IMR-90 (cell line): ENCODE results near the gene HSD17B11. TPM values are rescaled to one million over a fixed set of nuclear protein-coding genes. Genes with fewer than 3 reads are reported as not detected.

Experiments
- ATAC-seq: fragments of 200-7000 bp; cut with Tn5 transposase; 2 replicates; pipeline ENCODE4 v1.9.1; 2020; ENCODE audit warnings: low read depth, mild to moderate bottlenecking, moderate library complexity
- BruUV-seq: library from RNA; stranded (reverse); fragments of 400-500 nt; replicated peaks from 2 replicates; lab custom pipeline; 2021; lab: Mats Ljungman, UMichigan
- CTCF ChIA-PET: fragments of 300-600 bp; formaldehyde crosslinking; extraction: SDS; loops from one replicate; lab custom pipeline; 2021; ENCODE audit warnings: antibody characterized with exemption; lab: Yijun Ruan, JAX
- POLR2A ChIA-PET: fragments of 300-600 bp; sonication (Branson Sonifier 250); formaldehyde crosslinking; loops from one replicate; lab custom pipeline; 2022; ENCODE audit warnings: antibody characterized with exemption; ENCODE audit not compliant: unreplicated experiment; lab: Charles Lee
- DNase-seq: peaks from one replicate; pipeline ENCODE4 v3.0.0; 2013
- H2AFZ ChIP-seq: replicated peaks from 2 replicates; pipeline ENCODE3; 2013; ENCODE audit warnings: low read length, mild to moderate bottlenecking; ENCODE audit not compliant: poor library complexity
- H2AK5ac ChIP-seq: 2 replicates; pipeline ENCODE4 v1.6.1; 2013; ENCODE audit warnings: low read depth, low read length, inconsistent platforms
- H2AK9ac ChIP-seq: replicated peaks from 2 replicates; pipeline ENCODE3; 2013; ENCODE audit warnings: mild to moderate bottlenecking, low read depth, low read length, moderate library complexity; ENCODE audit not compliant: poor library complexity
- H2BK120ac ChIP-seq: 2 replicates; pipeline ENCODE4 v1.6.1; 2013; ENCODE audit warnings: low read depth, low read length, inconsistent platforms
- H2BK15ac ChIP-seq: 3 replicates; pipeline ENCODE4 v1.6.1; 2013; ENCODE audit warnings: low read depth, low read length, inconsistent platforms
- H2BK20ac ChIP-seq: 2 replicates; pipeline ENCODE4 v1.6.1; 2013; ENCODE audit warnings: low read depth, mild to moderate bottlenecking, inconsistent platforms, low read length, moderate library complexity
- H2BK5ac ChIP-seq: 2 replicates; pipeline ENCODE4 v1.6.1; 2013; ENCODE audit warnings: mild to moderate bottlenecking, low read depth, low read length, inconsistent platforms; ENCODE audit not compliant: poor library complexity, severe bottlenecking
- H3K14ac ChIP-seq: replicated peaks from 2 replicates; pipeline ENCODE4 v1.6.1; 2013; ENCODE audit warnings: low read depth, low read length, inconsistent platforms
- H3K18ac ChIP-seq: 2 replicates; pipeline ENCODE4 v1.6.1; 2013; ENCODE audit warnings: low read depth, low read length, control low read depth
- H3K23ac ChIP-seq: 2 replicates; pipeline ENCODE4 v1.6.1; 2013; ENCODE audit warnings: low read depth, low read length, inconsistent platforms
- H3K27ac ChIP-seq: 2 replicates; pipeline ENCODE4 v1.5.1; 2013; ENCODE audit warnings: mild to moderate bottlenecking, control low read depth, low read length; ENCODE audit not compliant: insufficient read depth
- H3K27me3 ChIP-seq: 2 replicates; pipeline ENCODE4 v1.6.1; 2013; ENCODE audit warnings: low read length; ENCODE audit not compliant: control insufficient read depth, insufficient read depth
- H3K36me3 ChIP-seq: 2 replicates; pipeline ENCODE4 v1.6.1; 2013; ENCODE audit warnings: low read length, mixed read lengths; ENCODE audit not compliant: control insufficient read depth, insufficient read depth
- H3K4ac ChIP-seq: 2 replicates; pipeline ENCODE4 v1.6.1; 2013; ENCODE audit warnings: low read depth, low read length, inconsistent platforms
- H3K4me1 ChIP-seq: 2 replicates; pipeline ENCODE4 v1.6.1; 2013; ENCODE audit warnings: low read length, mixed read lengths; ENCODE audit not compliant: control insufficient read depth, insufficient read depth
- H3K4me2 ChIP-seq: 2 replicates; pipeline ENCODE4 v1.6.1; 2013; ENCODE audit warnings: low read depth, mild to moderate bottlenecking, control low read depth, low read length, moderate library complexity
- H3K4me3 ChIP-seq: 2 replicates; pipeline ENCODE4 v1.5.1; 2013; ENCODE audit warnings: low read depth, mild to moderate bottlenecking, control low read depth, low read length, moderate library complexity; ENCODE audit not compliant: insufficient read depth
- H3K56ac ChIP-seq: 2 replicates; pipeline ENCODE4 v1.6.1; 2013; ENCODE audit warnings: low read length, inconsistent platforms; ENCODE audit not compliant: insufficient read depth; ENCODE audit errors: extremely low read depth
- H3K79me1 ChIP-seq, 2 experiments: 2 replicates each; pipeline ENCODE4 v1.6.1; 2013; ENCODE audit warnings: low read length in 2 of 2, inconsistent platforms in 1 of 2, low read depth in 1 of 2
- H3K9ac ChIP-seq: 2 replicates; pipeline ENCODE4 v1.6.1; 2013; ENCODE audit warnings: low read depth, low read length, control low read depth
- H3K9me1 ChIP-seq: 2 replicates; pipeline ENCODE4 v1.6.1; 2013; ENCODE audit warnings: low read length, inconsistent platforms; ENCODE audit not compliant: insufficient read depth
- H3K9me3 ChIP-seq: 2 replicates; pipeline ENCODE4 v1.6.1; 2013; ENCODE audit warnings: low read length; ENCODE audit not compliant: control insufficient read depth, insufficient read depth
- H4K20me1 ChIP-seq: 2 replicates; pipeline ENCODE4 v1.6.1; 2013; ENCODE audit warnings: low read length, inconsistent platforms; ENCODE audit not compliant: insufficient read depth
- H4K5ac ChIP-seq: 2 replicates; pipeline ENCODE4 v1.6.1; 2013; ENCODE audit warnings: mild to moderate bottlenecking, low read depth, low read length, control low read depth
- H4K8ac ChIP-seq, 2 experiments: 2 replicates each; pipeline ENCODE4 v1.6.1; 2013; ENCODE audit warnings: low read depth in 2 of 2, low read length in 2 of 2, control low read depth in 1 of 2, inconsistent platforms in 1 of 2
- H4K91ac ChIP-seq: 2 replicates; pipeline ENCODE4 v1.6.1; 2013; ENCODE audit warnings: low read depth, low read length, inconsistent platforms; ENCODE audit not compliant: insufficient read depth
- CTCF ChIP-seq: conservative IDR thresholded peaks from 2 replicates; pipeline ENCODE4 v1.5.1; 2012; ENCODE audit warnings: mild to moderate bottlenecking, low read depth, low read length, improper control_type of control experiment
- ELK1 ChIP-seq: fragments of 150-350 bp; IDR thresholded peaks from 2 replicates; pipeline ENCODE4 v1.6.1; 2016; ENCODE audit warnings: low read depth, mild to moderate bottlenecking, low read length, moderate library complexity, borderline replicate concordance
- USF2 ChIP-seq: fragments of 150-350 bp; IDR thresholded peaks from 2 replicates; pipeline ENCODE4 v1.6.1; 2017; ENCODE audit warnings: mild to moderate bottlenecking, antibody characterized with exemption, low read length, low read depth
- WGBS, 2 experiments: methylation state at CpG; one replicate each; pipeline versions ENCODE4 v1.1.5 to v1.1.7; 2013; ENCODE audit warnings: missing lambda C conversion rate in 2 of 2; ENCODE audit not compliant: insufficient read length in 1 of 2; ENCODE audit errors: extremely low coverage in 2 of 2; 5-methylcytosine and 5-hydroxymethylcytosine counted together
- dilution Hi-C: fragments of 300-500 bp; cut with HindIII; formaldehyde crosslinking; loops from one replicate; pipeline ENCODE4 v1.14.3; 2018; ENCODE audit warnings: low sequenced_read_pairs; ENCODE audit not compliant: unreplicated experiment
- in situ Hi-C: fragments of 300-500 bp; cut with MboI; formaldehyde crosslinking; loops from 3 replicates; pipeline ENCODE4 v1.14.3; 2019; ENCODE audit warnings: low sequenced_read_pairs, inconsistent platforms, mixed read lengths
- intact Hi-C: fragments of 100-400 bp; cut with micrococcal nuclease; formaldehyde crosslinking; loops from 2 replicates; pipeline ENCODE4 v1.10.0; 2022
- polyA plus RNA-seq, 3 experiments: library from polyadenylated mRNA; depleted of rRNA; stranded (reverse); fragments of >200 nt; gene quantifications; 2 replicates each; pipeline ENCODE4 v1.2.3, GENCODE V29; 2012; ENCODE audit warnings: low replicate concordance in 1 of 3
- total RNA-seq: library from RNA; depleted of rRNA; stranded (reverse); fragments of >200 nt; gene quantifications from 2 replicates; pipeline ENCODE4 v1.2.3, GENCODE V29; 2012

The HSD17B11 gene
- total and polyA plus RNA-seq, 2 of the 4 experiments (the other 2 are of a cell fraction), result 11.3 to 12.0 TPM

- Histone ChIP-seq H4K5ac (no peak overlapping the region), H3K56ac (no peak overlapping the region), H3K4me1 (peaks cover 3% of the 10 kb centered on the region), H3K14ac (no peak overlapping the region), H3K4ac (no peak overlapping the region), H2AK9ac (no peak overlapping the region), H3K9me1 (no peaks in the 10 kb centered on the region), H4K91ac (no peak overlapping the region), H3K4me2 (no peak overlapping the region), H2AK5ac (no peak overlapping the region), H4K8ac (no peak overlapping the region), H2BK20ac (no peak overlapping the region), H3K36me3 (no peaks in the 10 kb centered on the region), H2BK15ac (no peak overlapping the region), H3K23ac (no peak overlapping the region), H4K20me1 (no peaks in the 10 kb centered on the region), H2BK5ac (no peak overlapping the region), H3K18ac (no peak overlapping the region), H3K4me3 (no peak overlapping the region), H3K27me3 (no peaks in the 10 kb centered on the region), H2BK120ac (no peak overlapping the region), H3K9ac (no peak overlapping the region), H3K27ac (no peak overlapping the region), H3K9me3 (no peaks in the 10 kb centered on the region), H3K79me1 (peaks cover 3 to 6% of the 10 kb centered on the region in 2 experiments; a peak in 2 of 4 replicates), H2AFZ (no peak overlapping the region)
- in situ Hi-C loops (no loop called here), intact Hi-C loops (no loop called here), dilution Hi-C loops (no loop called here)
- DNase-seq (no peak), ATAC-seq (no peak)
- WGBS, 2 experiments, result no CpG with 5 or more reads among the region's 3 CpGs
- ChIA-PET POLR2A (no interaction called here), CTCF (no interaction called here)
- BruUV-seq, result no TSS peak
- no peak for TF ChIP-seq USF2
- no peak for TF ChIP-seq CTCF
- TF ChIP-seq ELK1, result no peak
These were observed 26.0 kb upstream of the HSD17B11 start for GRCh38 chr4:87416965-87417364.
